Heart right ventricle (tissue), 16 donors: ENCODE measurements around the gene HS3ST1. TPM values are rescaled to one million over a fixed set of nuclear protein-coding genes. Genes with fewer than 3 reads are reported as not detected.

ENCODE experiments used
- ATAC-seq, 8 donors: fragments of 200-7000 bp; cut with Tn5 transposase; one replicate each; pipeline ENCODE4 v1.9.1; 2020; ENCODE audit warnings: mild to moderate bottlenecking in 8 of 8, moderate library complexity in 8 of 8, moderate number of reproducible peaks in 1 of 8
- DNase-seq, 2 donors: peaks; one replicate each; pipeline ENCODE4 v3.0.0-alpha.2; 2020
- H3K27ac ChIP-seq, 10 donors: fragments of 200-600 bp; sonication (generic) in 2 of 10; one replicate each; pipeline versions ENCODE4 v1.5.0 to v1.8.0; 2020 to 2022; ENCODE audit warnings: mild to moderate bottlenecking in 3 of 10
- H3K27me3 ChIP-seq, 7 donors: fragments of 200-600 bp; one replicate each; pipeline ENCODE4 v1.8.0; 2021 to 2022; ENCODE audit warnings: mild to moderate bottlenecking in 2 of 7
- H3K36me3 ChIP-seq, 9 donors: fragments of 200-600 bp; sonication (generic) in 1 of 9; one replicate each; pipeline versions ENCODE4 v1.5.0 to v1.8.0; 2020 to 2022; ENCODE audit warnings: mild to moderate bottlenecking in 2 of 9
- H3K4me1 ChIP-seq, 9 donors: fragments of 200-600 bp; sonication (generic) in 1 of 9; one replicate each; pipeline versions ENCODE4 v1.5.0 to v1.8.0; 2020 to 2022; ENCODE audit warnings: mild to moderate bottlenecking in 4 of 9
- H3K4me3 ChIP-seq, 10 donors: fragments of 200-600 bp; sonication (generic) in 2 of 10; one replicate each; pipeline versions ENCODE4 v1.5.0 to v1.8.0; 2020 to 2022; ENCODE audit warnings: mild to moderate bottlenecking in 7 of 10, moderate library complexity in 2 of 10
- H3K9me3 ChIP-seq, 11 donors: fragments of 200-600 bp in 10 of 11; sonication (generic) in 2 of 11; one replicate each; pipeline versions ENCODE4 v1.5.0 to v1.8.0; 2013 to 2022; ENCODE audit warnings: mild to moderate bottlenecking in 2 of 11, control low read depth in 1 of 11, moderate library complexity in 1 of 11
- WGBS, 2 donors: extraction: QIAGEN DNeasy Blood & Tissue Kit; methylation state at CpG; one replicate each; pipeline ENCODE4 v1.1.7; 2013; ENCODE audit warnings: inconsistent platforms in 1 of 2; 5-methylcytosine and 5-hydroxymethylcytosine counted together
- intact Hi-C, 10 donors: fragments of 100-400 bp; cut with DNase I; formaldehyde crosslinking; loops; one replicate each; pipeline versions ENCODE4 v1.11.1 to v1.14.2; 2022
- polyA plus RNA-seq, 2 donors: library from polyadenylated mRNA; stranded (reverse); fragments of 200-250 nt; gene quantifications; one replicate each; pipeline ENCODE4 v1.2.3, GENCODE V29; 2013
- total RNA-seq, 10 donors: library from RNA; stranded (reverse); fragmentation: NEBNext Ultra II Directional in 3 of 10; extraction: Animal tissue kit (Norgen Biotek cat#: 25700) in 3 of 10; gene quantifications; one replicate each; pipeline versions ENCODE4 v1.2.1 to v1.2.4, GENCODE V29; 2021 to 2023
- TF ChIP-seq, protein P1 (sequence below), 9 donors: fragments of 200-600 bp; sonication (generic) in 2 of 9; IDR thresholded peaks; one replicate each; pipeline versions ENCODE4 v1.5.0 to v1.8.0; 2021 to 2022; ENCODE audit warnings: antibody characterized with exemption in 9 of 9, mild to moderate bottlenecking in 5 of 9, moderate library complexity in 1 of 9
- donor health status: Arrhythmogenic right ventricular cardiomyopathy.
- donor health status: ischemic (EF 13 %, LVEDD 7.1; RV severe dilation, severe dysfunction).
- donor health status: healthy with polysubstance abuse.
- donor health status: DM: no; HTN: yes; CAD: no.
- donor health status: DM: no; HTN: no; CAD: no.
- donor health status: ischemic (EF 25% LVEDD 6.9; RV normal size, moderate dysfunction).
- donor health status: ischemic (EF 25% LVEDD 5.7; RV mildly dilated, moderate dysfunction).
- donor health status: healthy.
- donor health status: DM: yes; HTN: yes; CAD: no.
- donor health status: Ischemic cardiomyopathy.
- donor health status: ischemic (EF 35%, LVEDD 5.7; RV mildly dilated, moderate dysfunction).
- donor health status: nonischemic (EF 11% LVEDD 7.7; RV severe dilation, severe dysfunction).
- donor health status: DM: yes; HTN: yes; CAD: no.
- donor health status: PGD.
- donor health status: ischemic (EF 29% LVEDD 5.4; RV normal size, mild dysfunction).
- donor health status: nonischemic (EF 23%, LVEDD 6.1; RV moderate dilation, normal function).

The HS3ST1 gene
- total and polyA plus RNA-seq, 12 donors: 0.27 to 2.1 (median 1.1) TPM

GRCh38 chr4:11440481-11441193 is 11.9 kb upstream of the HS3ST1 start:
- Histone ChIP-seq H3K36me3 (no peaks in the 10 kb centered on the region), H3K27me3 (no peaks in the 10 kb centered on the region), H3K4me1 (peaks cover 0 to 24% (median 0%) of the 10 kb centered on the region in 9 donors), H3K4me3 (no peak overlapping the region), H3K9me3 (no peaks in the 10 kb centered on the region), H3K27ac (peak overlapping the region in 1 of 10 donors; percentile 54)
- TF ChIP-seq, protein P1, sequence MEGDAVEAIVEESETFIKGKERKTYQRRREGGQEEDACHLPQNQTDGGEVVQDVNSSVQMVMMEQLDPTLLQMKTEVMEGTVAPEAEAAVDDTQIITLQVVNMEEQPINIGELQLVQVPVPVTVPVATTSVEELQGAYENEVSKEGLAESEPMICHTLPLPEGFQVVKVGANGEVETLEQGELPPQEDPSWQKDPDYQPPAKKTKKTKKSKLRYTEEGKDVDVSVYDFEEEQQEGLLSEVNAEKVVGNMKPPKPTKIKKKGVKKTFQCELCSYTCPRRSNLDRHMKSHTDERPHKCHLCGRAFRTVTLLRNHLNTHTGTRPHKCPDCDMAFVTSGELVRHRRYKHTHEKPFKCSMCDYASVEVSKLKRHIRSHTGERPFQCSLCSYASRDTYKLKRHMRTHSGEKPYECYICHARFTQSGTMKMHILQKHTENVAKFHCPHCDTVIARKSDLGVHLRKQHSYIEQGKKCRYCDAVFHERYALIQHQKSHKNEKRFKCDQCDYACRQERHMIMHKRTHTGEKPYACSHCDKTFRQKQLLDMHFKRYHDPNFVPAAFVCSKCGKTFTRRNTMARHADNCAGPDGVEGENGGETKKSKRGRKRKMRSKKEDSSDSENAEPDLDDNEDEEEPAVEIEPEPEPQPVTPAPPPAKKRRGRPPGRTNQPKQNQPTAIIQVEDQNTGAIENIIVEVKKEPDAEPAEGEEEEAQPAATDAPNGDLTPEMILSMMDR (IDR thresholded peaks at IDR 0.05): no peak
- WGBS, 2 donors: 91% methylated on average over 4 of the region's 4 CpGs
- DNase-seq (no peak), ATAC-seq (no peak)
- intact Hi-C loops: no loop called here

DNA sequence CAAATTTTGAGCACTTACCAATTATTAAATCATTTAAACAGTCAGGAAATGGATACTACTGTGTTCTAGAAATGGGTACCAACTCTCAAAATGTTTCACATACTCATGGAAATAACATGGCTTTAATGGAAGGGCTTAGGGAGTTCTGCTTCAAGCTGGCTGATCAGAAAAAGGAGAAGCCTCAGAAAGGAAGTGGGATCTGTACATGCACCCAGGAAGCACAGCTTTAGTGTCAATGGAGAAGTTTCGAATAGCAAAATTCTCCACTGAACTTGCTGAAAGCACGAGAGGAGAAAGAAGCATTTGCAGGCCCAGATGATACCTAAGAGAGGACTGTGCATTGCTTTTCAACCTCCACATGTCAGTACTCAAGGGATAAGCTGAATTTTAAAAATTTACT is 11.1 kb upstream of the HS3ST1 start:
- peak overlapping the region in 1 of 10 donors; percentile 54 for H3K27ac ChIP-seq

GRCh38 chr4:11438647-11439046 is 10.0 kb upstream of the HS3ST1 start:
- no peaks in the 10 kb centered on the region for H3K36me3 ChIP-seq
- H3K4me3 ChIP-seq: no peak overlapping the region
- no peak overlapping the region for H3K27ac ChIP-seq
- peaks cover 0 to 24% (median 0%) of the 10 kb centered on the region in 9 donors for H3K4me1 ChIP-seq
- no peak for ATAC-seq
- intact Hi-C loops: loop anchor here in 1 of 10 donors (10.0 kb wide), 1 partner anchor 186 kb away; no protein-coding TSS in a partner anchor
- no peak for DNase-seq
- no peaks in the 10 kb centered on the region for H3K27me3 ChIP-seq
- H3K9me3 ChIP-seq: no peaks in the 10 kb centered on the region
- TF ChIP-seq, protein P1 (IDR thresholded peaks at IDR 0.05): no peak
- 85 to 93% methylated on average over 3 of the region's 3 CpGs for WGBS, 2 donors

More for the DNA sequence above, 11.1 kb upstream of the HS3ST1 start:
- WGBS, 2 donors: 84 to 90% methylated on average over 2 of the region's 2 CpGs
- Histone ChIP-seq H3K4me3 (no peak overlapping the region), H3K9me3 (no peaks in the 10 kb centered on the region), H3K4me1 (peaks cover 0 to 24% (median 0%) of the 10 kb centered on the region in 9 donors), H3K36me3 (no peaks in the 10 kb centered on the region), H3K27me3 (no peaks in the 10 kb centered on the region)
- peak in 3 of 8 donors; percentile 20 to 34 (median 25) for ATAC-seq
- TF ChIP-seq, protein P1 (IDR thresholded peaks at IDR 0.05): no peak
- intact Hi-C loops: loop anchor here in 1 of 10 donors (10.0 kb wide), 1 partner anchor 185 kb away; no protein-coding TSS in a partner anchor
- no peak for DNase-seq

DNA sequence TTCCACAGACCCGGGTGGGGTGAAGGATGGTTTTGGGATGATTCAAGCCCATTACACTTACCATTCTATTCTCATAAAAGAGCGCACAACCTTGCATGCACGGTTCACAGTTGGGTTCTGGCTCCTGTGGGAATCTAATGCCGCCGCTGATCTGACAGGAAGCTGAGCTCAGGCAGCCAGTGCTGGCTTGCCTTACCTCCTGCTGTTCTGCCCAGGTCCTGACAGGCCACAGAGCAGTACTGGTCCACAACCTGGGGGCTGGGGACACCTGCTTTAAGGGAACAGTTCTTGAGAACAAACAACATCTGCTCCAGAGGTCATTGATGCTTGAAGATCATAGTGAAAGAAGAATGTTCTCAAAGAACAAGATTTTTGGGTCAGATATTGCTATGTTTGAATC is 8.0 kb upstream of the HS3ST1 start:
- no peak for DNase-seq
- H3K9me3 ChIP-seq: no peaks in the 10 kb centered on the region

More for the DNA sequence above, 8.0 kb upstream of the HS3ST1 start:
- no peak for ATAC-seq
- peaks cover 0 to 19% (median 0%) of the 10 kb centered on the region in 9 donors for H3K4me1 ChIP-seq
- TF ChIP-seq, protein P1 (IDR thresholded peaks at IDR 0.05): no peak
- H3K36me3 ChIP-seq: no peaks in the 10 kb centered on the region
- intact Hi-C loops: loop anchor here in 1 of 10 donors (10.0 kb wide), 1 partner anchor 188 kb away; no protein-coding TSS in a partner anchor
- 63 to 67% methylated on average over 5 of the region's 5 CpGs for WGBS, 2 donors
- H3K27ac ChIP-seq: no peak overlapping the region
- H3K4me3 ChIP-seq: no peak overlapping the region
- H3K27me3 ChIP-seq: no peaks in the 10 kb centered on the region
